Fibroblast of mammary gland (primary cell): ENCODE results near the gene CELSR2.
A peak's percentile ranks its signal among the peaks of the same experiment; 100 is the strongest.
"Not testable (repeated sequence)": the region's sequence is repeated elsewhere in the genome, so short reads cannot be mapped to it uniquely, and the experiment has no call there.

Experiments used
- DNase-seq: peaks from one replicate; pipeline ENCODE4 v3.0.0-alpha.2; 2010; ENCODE audit warnings: low read depth
- H3K4me3 ChIP-seq: 2 replicates; pipeline ENCODE4 v1.5.1; 2011; ENCODE audit warnings: low read depth, mild to moderate bottlenecking, low read length, moderate library complexity; ENCODE audit not compliant: control insufficient read depth
- TF ChIP-seq, protein P1 (sequence below): conservative IDR thresholded peaks from 2 replicates; pipeline ENCODE4 v1.5.1; 2011; ENCODE audit warnings: low read depth, low read length, inconsistent platforms; ENCODE audit not compliant: control insufficient read depth, insufficient read depth

CELSR2 gene

DNA sequence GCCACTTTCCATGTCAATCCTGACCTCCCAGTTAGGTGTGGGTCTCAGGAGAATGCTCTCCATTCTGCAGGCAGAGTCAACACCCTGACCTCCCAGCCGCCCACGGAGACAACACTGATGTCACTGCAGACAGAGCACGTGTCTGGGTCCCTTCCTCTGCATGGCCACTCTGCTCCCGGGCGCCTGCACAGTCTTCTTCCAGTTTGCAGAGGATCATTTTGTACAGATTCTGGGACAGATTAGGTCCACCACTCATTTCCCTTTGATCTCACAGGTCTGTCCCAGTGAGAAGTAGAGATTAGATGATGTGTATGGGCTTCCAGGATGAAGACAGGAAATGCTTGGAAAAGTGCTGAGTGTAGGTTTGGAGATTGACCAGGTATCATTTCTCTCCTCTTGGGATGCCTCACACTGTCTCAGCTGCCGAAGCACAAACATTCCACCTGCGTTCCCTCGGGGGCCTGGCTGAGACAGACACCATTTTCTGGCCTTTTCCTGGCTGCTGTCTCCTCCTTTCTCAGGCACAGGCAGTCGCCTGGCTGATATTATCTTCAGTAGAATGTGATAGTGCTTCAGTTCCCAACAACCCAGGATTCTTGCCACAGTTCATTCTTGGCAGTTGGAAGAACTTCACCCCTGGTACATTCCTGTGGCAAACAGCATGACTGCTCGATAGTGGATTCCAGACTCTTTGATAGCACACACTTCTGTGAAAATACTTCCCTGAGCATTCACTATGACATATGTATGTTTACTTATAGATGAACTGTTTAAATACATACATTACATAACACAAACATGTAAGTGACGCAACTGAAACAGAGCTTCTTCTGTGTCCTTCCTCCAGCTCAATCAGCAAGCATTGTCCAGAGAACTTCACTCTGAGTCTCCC lies 49.6 kb downstream of the CELSR2 start:
- H3K4me3 ChIP-seq: no peak overlapping the region
- TF ChIP-seq, protein P1, sequence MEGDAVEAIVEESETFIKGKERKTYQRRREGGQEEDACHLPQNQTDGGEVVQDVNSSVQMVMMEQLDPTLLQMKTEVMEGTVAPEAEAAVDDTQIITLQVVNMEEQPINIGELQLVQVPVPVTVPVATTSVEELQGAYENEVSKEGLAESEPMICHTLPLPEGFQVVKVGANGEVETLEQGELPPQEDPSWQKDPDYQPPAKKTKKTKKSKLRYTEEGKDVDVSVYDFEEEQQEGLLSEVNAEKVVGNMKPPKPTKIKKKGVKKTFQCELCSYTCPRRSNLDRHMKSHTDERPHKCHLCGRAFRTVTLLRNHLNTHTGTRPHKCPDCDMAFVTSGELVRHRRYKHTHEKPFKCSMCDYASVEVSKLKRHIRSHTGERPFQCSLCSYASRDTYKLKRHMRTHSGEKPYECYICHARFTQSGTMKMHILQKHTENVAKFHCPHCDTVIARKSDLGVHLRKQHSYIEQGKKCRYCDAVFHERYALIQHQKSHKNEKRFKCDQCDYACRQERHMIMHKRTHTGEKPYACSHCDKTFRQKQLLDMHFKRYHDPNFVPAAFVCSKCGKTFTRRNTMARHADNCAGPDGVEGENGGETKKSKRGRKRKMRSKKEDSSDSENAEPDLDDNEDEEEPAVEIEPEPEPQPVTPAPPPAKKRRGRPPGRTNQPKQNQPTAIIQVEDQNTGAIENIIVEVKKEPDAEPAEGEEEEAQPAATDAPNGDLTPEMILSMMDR: no peak
- DNase-seq: peak; percentile 66

DNA sequence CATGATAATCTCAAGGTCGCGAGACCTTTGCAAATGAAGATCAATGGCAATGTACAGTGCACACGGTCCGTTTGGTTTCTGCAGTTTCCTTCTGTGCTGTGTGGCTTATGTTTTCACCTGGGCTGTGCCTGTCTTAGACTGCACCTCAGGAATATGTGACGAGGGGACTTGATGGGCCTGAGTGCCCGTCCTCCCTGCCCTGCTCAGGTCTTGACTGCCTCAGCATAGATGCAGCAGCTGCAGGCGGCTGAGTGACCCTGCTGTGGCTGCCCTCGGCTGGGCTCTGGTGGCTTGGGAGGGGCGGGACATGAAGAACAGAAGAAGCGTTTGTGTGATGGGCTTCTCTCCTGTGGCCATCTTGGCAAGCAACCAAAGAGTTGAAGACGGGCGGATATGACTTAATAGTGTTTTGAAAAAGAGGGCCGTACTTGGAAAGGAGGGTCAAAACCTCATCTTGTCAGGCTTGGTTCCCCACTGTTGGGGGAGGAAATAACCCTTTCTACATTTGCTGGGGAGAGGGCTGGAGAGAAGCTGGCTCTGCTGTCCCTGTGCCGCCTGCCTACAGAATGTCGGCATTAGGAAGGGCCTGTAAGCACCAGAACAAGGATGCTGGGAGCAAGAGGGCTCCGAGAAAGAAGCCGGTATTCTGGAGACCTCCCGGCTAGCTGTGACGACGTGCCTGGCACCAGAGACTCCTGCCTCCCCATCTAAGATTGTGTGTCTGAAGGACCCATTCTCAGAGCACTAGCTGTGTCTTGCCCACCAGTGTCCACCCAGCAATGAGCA lies 50.4 kb downstream of the CELSR2 start:
- TF ChIP-seq, protein P1: no peak
- DNase-seq: peak; percentile 67
- H3K4me3 ChIP-seq: no peak overlapping the region

DNA sequence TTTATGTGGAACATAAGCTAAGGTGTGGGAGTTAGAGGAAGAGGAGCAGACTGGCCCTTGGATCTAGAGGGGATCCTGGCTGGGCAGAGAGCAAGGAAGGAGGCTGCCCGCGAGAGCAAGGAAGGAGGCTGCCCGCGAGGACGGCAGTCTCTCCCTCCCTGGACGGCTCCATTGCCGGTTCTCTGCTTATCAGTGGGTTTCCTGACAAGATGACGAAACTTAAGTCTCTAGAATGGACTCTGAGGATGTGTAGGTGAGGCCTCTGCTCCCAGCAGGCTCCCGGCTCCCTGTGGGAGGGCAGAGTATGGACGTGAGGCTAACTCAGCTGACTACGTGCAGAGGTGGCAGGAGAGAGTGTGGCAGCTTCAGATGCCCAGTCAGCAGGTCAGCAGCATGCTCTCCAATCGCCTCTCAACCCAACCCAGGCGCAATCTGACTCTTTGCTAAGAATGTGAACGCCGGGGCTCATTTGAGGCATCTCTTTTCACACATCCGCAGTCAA lies 51.4 kb downstream of the CELSR2 start:
- TF ChIP-seq, protein P1: no peak

DNA sequence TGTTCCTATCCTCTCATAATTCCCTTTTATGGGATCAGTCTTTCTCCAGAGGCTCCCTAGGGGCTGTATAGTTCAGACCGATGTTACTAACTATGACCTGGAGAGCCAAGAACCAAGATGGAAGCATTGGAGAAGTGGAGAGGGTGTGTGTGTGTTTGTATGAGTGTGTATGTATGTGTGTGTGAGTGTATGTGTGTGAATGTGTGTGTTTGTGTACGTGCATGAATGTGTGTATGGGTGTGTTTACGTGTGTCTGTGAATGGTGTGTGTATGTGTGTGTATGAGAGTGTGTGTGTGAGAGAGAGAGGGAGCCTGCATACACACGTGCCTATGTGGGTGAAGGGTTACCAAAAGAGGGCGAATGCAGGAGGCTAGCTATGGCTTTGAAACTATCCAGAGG lies 52.5 kb downstream of the CELSR2 start:
- H3K4me3 ChIP-seq: no peak overlapping the region

More for the DNA sequence above, 51.4 kb downstream of the CELSR2 start:
- DNase-seq: no peak
- no peak overlapping the region for H3K4me3 ChIP-seq

DNA sequence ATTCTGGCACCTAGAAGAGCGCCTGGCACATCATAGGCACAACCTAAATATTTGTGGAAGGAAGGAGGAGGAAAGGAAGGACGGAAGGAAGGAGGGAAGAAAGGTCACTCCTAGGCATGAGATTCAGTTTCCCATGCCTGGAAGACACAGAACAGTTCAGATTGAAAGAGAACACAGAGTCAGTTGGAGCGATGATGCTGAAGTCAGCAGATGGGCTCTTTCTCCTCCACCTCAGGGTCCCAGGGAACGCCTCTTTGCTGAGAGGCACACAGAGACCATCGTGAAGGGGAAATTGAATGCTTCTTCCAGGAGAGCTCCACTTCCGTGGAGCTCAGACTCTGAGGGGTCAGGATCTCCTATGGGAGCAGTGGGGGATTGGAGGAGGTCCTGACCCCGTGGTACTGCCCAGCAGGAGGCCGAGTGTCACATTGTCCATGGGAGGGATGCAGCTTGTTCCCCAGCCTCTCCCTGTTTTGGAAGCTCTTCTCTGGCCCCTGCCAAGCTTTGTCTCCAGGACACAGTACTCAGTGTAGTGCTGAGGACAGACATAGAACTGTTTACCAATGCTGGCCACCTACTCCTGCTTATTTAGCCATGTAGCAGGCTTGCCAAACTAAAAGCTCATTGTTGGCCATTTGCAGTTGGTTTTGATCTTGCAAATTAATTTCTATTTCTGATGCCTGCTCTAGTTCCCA lies 55.0 kb downstream of the CELSR2 start:
- TF ChIP-seq, protein P1: no peak
- H3K4me3 ChIP-seq: no peak overlapping the region
- no peak for DNase-seq

More for the DNA sequence above, 52.5 kb downstream of the CELSR2 start:
- no peak for DNase-seq
- TF ChIP-seq, protein P1: no peak

DNA sequence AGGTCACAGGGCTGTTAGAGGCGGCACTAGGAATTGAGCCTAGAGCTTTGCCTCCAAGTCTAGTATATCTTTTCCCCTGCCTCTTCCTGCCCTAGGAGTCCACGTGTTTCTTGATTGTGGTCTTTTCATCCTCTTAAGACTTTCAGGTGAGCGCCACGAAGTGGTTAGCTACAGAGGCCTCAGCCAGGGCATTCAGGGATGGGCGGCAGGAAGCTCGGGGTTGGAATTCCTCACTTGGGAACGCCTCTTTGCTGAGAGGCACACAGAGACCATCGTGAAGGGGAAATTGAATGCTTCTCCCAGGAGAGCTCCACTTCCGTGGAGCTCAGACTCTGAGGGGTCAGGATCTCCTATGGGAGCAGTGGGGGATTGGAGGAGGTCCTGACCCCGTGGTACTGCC lies 56.7 kb downstream of the CELSR2 start:
- DNase-seq, H3K4me3 ChIP-seq: not testable (repeated sequence)
